SH-SY5Y (cell line): Measurements from ENCODE around the gene TUSC1.

Source experiments
- GATA2 ChIP-seq: IDR thresholded peaks from 2 replicates; pipeline ENCODE4 v1.6.1; 2011; ENCODE audit warnings: mild to moderate bottlenecking, low read depth, low read length
- GATA3 ChIP-seq: IDR thresholded peaks from 2 replicates; pipeline ENCODE4 v1.6.1; 2011; ENCODE audit warnings: low read depth, mild to moderate bottlenecking, low read length, moderate library complexity

The TUSC1 gene

GRCh38 chr9:25658571-25658970 is 19.7 kb downstream of the TUSC1 start:
- no peak for TF ChIP-seq GATA3
- TF ChIP-seq GATA2, result no peak

GRCh38 chr9:25654417-25654816 is 23.8 kb downstream of the TUSC1 start:
- TF ChIP-seq GATA3 (no peak), GATA2 (no peak)

GRCh38 chr9:25648116-25648515 is 30.1 kb downstream of the TUSC1 start:
- TF ChIP-seq GATA3 (no peak), GATA2 (no peak)

- TF ChIP-seq GATA3, result no peak
- no peak for TF ChIP-seq GATA2
These were observed 42.2 kb downstream of the TUSC1 start for GRCh38 chr9:25636026-25636425.

- TF ChIP-seq GATA3 (no peak), GATA2 (no peak)
These were observed 49.0 kb downstream of the TUSC1 start for GRCh38 chr9:25629231-25629630.
